GM21367 (cell line): ENCODE data around the gene ADORA2B.

ENCODE experiments used
- ATAC-seq: cut with Tn5 transposase; IDR thresholded peaks from one replicate; pipeline ENCODE4 v1.9.1; 2021; ENCODE audit not compliant: unreplicated experiment

ADORA2B gene

GRCh38 chr17:15952916-15953790 lies 8.2 kb downstream of the ADORA2B start:
- ATAC-seq = no peak

GRCh38 chr17:15954222-15954621 lies 9.3 kb downstream of the ADORA2B start:
- ATAC-seq = no peak

DNA sequence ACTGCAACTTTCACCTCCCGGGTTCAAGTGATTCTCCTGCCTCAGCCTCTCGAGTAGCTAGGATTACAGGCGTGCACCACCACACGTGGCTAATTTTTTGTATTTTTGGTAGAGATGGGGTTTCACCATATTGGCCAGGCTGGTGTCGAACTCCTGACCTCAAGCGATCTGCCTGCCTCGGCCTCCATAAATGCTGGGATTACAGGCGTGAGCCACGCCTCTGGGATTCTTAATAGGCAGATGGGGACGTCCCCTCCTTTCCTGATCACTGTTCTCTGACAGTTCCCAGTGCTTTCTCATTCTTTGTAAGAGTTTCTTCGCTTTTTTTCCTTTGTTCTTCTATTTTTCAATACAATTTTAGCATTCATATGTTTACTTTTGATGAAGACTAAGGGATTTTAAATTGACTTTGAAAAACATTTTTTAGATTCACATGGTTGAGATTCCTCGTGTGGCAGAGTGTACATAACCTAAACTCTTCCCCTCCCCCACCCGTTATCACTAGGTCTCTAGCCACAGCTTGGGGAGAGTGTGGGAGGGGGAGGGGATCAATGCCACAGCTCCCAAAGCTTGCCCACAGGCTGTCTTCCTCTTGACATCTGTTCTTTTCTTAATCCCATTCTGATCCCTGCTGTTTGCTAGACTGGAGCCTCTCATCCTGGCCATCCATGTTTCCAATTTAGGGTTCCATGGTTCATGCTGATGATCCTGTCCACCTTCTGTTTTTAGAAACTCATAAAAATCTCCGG lies 11.0 kb downstream of the ADORA2B start:
- ATAC-seq = no peak

GRCh38 chr17:15957206-15957605 lies 12.3 kb downstream of the ADORA2B start:
- no peak for ATAC-seq

- ATAC-seq = no peak
These were observed 12.8 kb downstream of the ADORA2B start for GRCh38 chr17:15957608-15958307.

DNA sequence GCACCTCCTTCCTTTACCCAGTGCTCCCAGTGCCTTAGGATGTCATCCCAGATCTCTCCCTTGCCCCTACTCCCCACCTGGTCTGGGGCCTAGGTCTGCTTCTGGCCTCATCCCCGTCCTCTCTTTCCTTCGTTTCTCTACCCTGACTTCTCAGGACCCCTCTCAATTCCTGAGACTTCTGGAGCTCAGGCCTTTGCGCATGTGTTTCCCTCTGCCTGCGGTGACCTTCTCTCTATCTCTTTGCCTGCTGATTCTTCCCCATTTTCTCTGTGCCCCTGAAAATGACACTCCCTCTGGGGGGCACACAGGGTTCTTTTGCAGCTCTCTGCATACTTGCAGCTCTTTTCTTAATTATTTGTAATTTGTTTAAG lies 13.5 kb downstream of the ADORA2B start:
- ATAC-seq = no peak

GRCh38 chr17:15963670-15964110 lies 18.8 kb downstream of the ADORA2B start:
- no peak for ATAC-seq

GRCh38 chr17:15965528-15965927 lies 20.6 kb downstream of the ADORA2B start:
- no peak for ATAC-seq

GRCh38 chr17:15966183-15966878 lies 21.4 kb downstream of the ADORA2B start:
- no peak for ATAC-seq

DNA sequence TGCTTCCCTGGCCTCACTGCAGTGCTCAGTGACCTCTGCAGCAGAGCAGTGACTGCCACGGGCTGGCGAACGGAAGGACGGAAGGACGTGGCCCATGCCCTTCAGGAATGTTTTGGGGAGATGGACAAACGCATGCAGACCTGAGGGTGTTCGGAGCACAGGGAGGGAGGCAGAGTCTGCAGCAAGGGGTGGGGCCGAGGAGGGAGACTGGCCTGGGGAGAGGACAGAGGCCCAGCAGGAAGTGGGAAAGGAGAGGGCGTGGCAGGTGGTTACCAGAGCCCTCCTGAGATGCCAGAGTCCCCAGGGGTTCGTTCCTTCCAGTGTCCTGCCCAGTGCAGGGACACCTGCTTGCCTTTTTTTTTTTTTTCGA lies 21.9 kb downstream of the ADORA2B start:
- ATAC-seq = no peak

GRCh38 chr17:15967706-15968399 lies 22.9 kb downstream of the ADORA2B start:
- no peak for ATAC-seq

- no peak for ATAC-seq
These were observed 24.5 kb downstream of the ADORA2B start for GRCh38 chr17:15969463-15969862.

DNA sequence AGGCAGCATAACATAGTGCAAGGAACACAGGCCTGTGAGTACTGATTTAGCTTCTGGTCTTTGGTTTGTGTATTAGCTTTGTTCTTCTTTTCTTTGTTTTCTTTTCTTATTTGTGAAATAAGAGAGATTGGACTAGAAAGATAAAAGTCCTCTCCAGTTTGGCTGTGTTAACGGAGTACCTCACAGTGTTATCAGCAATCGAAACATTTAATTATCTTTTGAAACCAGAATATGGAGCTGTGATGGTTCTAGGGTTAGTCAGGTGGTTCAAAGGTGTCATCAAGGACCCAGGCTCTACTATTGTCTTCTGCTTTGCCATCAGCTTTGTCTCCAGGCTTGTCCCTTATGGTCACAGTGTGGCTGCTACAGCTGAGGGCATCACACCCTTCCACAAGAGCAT lies 25.6 kb downstream of the ADORA2B start:
- no peak for ATAC-seq

DNA sequence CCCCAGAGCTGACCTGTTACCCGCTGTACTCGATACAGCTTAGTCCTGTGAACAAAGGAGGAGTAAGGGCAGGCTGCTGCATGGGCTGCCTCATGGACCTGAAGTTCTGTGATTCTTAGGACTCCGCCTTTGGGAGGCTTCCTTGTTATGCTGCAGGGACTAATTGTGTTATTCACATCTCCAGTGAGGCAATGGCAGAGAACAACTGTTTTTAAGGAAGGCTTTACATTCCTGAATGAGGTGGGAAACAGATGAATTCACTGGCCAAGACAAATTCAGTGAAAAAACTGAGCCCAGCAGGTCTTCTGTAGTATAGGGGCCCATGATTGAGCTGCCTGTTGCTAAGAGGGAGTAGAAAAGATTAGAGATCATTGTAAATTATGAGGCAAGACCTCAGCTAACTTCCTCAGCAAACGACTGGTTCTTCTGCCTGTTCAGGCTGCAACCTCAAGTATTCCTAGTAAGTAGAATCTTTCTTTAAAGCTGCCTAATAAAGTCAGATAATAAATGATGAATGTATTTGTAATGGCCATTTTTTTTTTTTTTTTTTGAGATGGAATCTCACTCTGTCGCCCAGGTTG lies 26.3 kb downstream of the ADORA2B start:
- no peak for ATAC-seq

GRCh38 chr17:15971882-15972281 lies 27.0 kb downstream of the ADORA2B start:
- no peak for ATAC-seq

DNA sequence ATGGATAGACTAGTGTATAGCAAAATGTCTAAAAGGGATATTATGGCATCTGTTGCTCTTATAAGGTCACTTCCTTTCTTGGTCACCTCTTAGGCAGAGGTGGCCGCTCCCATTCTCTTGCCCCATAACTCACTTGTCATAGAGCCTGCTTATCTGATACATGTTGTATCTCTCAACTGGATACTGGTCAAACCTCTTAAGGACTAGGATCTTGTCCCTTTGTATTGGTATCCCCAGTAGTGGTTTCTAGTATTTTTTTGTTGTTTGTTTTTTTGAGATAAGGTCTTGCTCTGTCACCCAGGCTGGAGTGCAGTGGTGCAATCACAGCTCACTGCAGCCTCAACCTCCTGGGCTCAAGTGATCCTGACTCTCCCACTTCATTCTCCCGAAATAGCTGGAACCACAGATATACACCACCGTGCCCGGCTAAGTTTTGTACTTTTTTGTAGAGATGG lies 27.6 kb downstream of the ADORA2B start:
- ATAC-seq = no peak

DNA sequence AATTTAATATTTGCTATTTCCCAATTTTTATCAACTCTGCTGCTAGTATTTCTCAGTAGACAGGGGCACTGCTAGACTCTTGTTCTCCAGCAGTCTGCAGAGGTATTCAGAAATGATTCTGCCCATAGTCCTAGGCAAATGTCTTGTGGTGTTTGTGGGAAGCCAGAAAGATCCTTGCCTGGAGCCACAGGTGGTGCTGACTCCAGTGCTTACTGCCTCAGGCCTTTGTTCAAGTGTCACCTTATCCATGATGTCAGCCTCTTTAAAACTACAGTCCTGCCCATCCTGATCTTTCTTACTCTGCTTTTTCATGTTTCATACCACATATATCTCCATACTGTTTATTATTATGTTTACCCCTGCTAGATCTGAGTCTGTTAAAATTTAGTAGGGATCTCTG lies 28.1 kb downstream of the ADORA2B start:
- no peak for ATAC-seq

GRCh38 chr17:15973834-15974233 lies 28.9 kb downstream of the ADORA2B start:
- ATAC-seq = no peak

DNA sequence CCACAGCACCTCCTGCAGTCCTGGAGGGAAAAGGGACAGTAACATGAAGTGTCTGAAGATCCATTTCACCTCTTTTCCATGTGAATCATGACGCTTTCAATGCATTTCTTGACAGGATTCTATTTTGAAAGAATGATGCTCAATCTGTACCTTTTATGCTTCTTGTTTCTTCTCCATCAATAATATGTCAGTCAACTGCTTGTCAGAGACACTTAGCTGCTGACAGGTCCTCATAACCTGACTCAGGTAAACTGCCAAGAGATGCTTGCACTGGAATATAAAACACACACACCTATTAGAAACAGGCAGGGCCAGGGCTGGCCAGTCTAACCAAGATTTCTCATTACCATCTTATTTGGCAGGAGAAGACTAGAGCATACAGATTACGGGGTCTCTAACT lies 33.0 kb downstream of the ADORA2B start:
- ATAC-seq = no peak

GRCh38 chr17:15978606-15979005 lies 33.7 kb downstream of the ADORA2B start:
- no peak for ATAC-seq
